IMR-90 (cell line): ENCODE measurements around the gene A4GALT. TPM values are rescaled to one million over a fixed set of nuclear protein-coding genes. Genes with fewer than 3 reads are reported as not detected.
A peak's percentile ranks its signal among the peaks of the same experiment; 100 is the strongest.

ENCODE experiments used
- ATAC-seq: fragments of 200-7000 bp; cut with Tn5 transposase; 2 replicates; pipeline ENCODE4 v1.9.1; 2020; ENCODE audit warnings: low read depth, mild to moderate bottlenecking, moderate library complexity
- BruUV-seq: library from RNA; stranded (reverse); fragments of 400-500 nt; replicated peaks from 2 replicates; lab custom pipeline; 2021; lab: Mats Ljungman, UMichigan
- CTCF ChIA-PET: fragments of 300-600 bp; formaldehyde crosslinking; extraction: SDS; loops from one replicate; lab custom pipeline; 2021; ENCODE audit warnings: antibody characterized with exemption; lab: Yijun Ruan, JAX
- POLR2A ChIA-PET: fragments of 300-600 bp; sonication (Branson Sonifier 250); formaldehyde crosslinking; loops from one replicate; lab custom pipeline; 2022; ENCODE audit warnings: antibody characterized with exemption; ENCODE audit not compliant: unreplicated experiment; lab: Charles Lee
- DNase-seq: peaks from one replicate; pipeline ENCODE4 v3.0.0; 2013
- H2AFZ ChIP-seq: replicated peaks from 2 replicates; pipeline ENCODE3; 2013; ENCODE audit warnings: low read length, mild to moderate bottlenecking; ENCODE audit not compliant: poor library complexity
- H2AK5ac ChIP-seq: 2 replicates; pipeline ENCODE4 v1.6.1; 2013; ENCODE audit warnings: low read depth, low read length, inconsistent platforms
- H2AK9ac ChIP-seq: replicated peaks from 2 replicates; pipeline ENCODE3; 2013; ENCODE audit warnings: mild to moderate bottlenecking, low read depth, low read length, moderate library complexity; ENCODE audit not compliant: poor library complexity
- H2BK120ac ChIP-seq: 2 replicates; pipeline ENCODE4 v1.6.1; 2013; ENCODE audit warnings: low read depth, low read length, inconsistent platforms
- H2BK15ac ChIP-seq: 3 replicates; pipeline ENCODE4 v1.6.1; 2013; ENCODE audit warnings: low read depth, low read length, inconsistent platforms
- H2BK20ac ChIP-seq: 2 replicates; pipeline ENCODE4 v1.6.1; 2013; ENCODE audit warnings: low read depth, mild to moderate bottlenecking, inconsistent platforms, low read length, moderate library complexity
- H2BK5ac ChIP-seq: 2 replicates; pipeline ENCODE4 v1.6.1; 2013; ENCODE audit warnings: mild to moderate bottlenecking, low read depth, low read length, inconsistent platforms; ENCODE audit not compliant: poor library complexity, severe bottlenecking
- H3K14ac ChIP-seq: replicated peaks from 2 replicates; pipeline ENCODE4 v1.6.1; 2013; ENCODE audit warnings: low read depth, low read length, inconsistent platforms
- H3K18ac ChIP-seq: 2 replicates; pipeline ENCODE4 v1.6.1; 2013; ENCODE audit warnings: low read depth, low read length, control low read depth
- H3K23ac ChIP-seq: 2 replicates; pipeline ENCODE4 v1.6.1; 2013; ENCODE audit warnings: low read depth, low read length, inconsistent platforms
- H3K27ac ChIP-seq: 2 replicates; pipeline ENCODE4 v1.5.1; 2013; ENCODE audit warnings: mild to moderate bottlenecking, control low read depth, low read length; ENCODE audit not compliant: insufficient read depth
- H3K27me3 ChIP-seq: 2 replicates; pipeline ENCODE4 v1.6.1; 2013; ENCODE audit warnings: low read length; ENCODE audit not compliant: control insufficient read depth, insufficient read depth
- H3K36me3 ChIP-seq: 2 replicates; pipeline ENCODE4 v1.6.1; 2013; ENCODE audit warnings: low read length, mixed read lengths; ENCODE audit not compliant: control insufficient read depth, insufficient read depth
- H3K4ac ChIP-seq: 2 replicates; pipeline ENCODE4 v1.6.1; 2013; ENCODE audit warnings: low read depth, low read length, inconsistent platforms
- H3K4me1 ChIP-seq: 2 replicates; pipeline ENCODE4 v1.6.1; 2013; ENCODE audit warnings: low read length, mixed read lengths; ENCODE audit not compliant: control insufficient read depth, insufficient read depth
- H3K4me2 ChIP-seq: 2 replicates; pipeline ENCODE4 v1.6.1; 2013; ENCODE audit warnings: low read depth, mild to moderate bottlenecking, control low read depth, low read length, moderate library complexity
- H3K4me3 ChIP-seq: 2 replicates; pipeline ENCODE4 v1.5.1; 2013; ENCODE audit warnings: low read depth, mild to moderate bottlenecking, control low read depth, low read length, moderate library complexity; ENCODE audit not compliant: insufficient read depth
- H3K56ac ChIP-seq: 2 replicates; pipeline ENCODE4 v1.6.1; 2013; ENCODE audit warnings: low read length, inconsistent platforms; ENCODE audit not compliant: insufficient read depth; ENCODE audit errors: extremely low read depth
- H3K79me1 ChIP-seq, 2 experiments: 2 replicates each; pipeline ENCODE4 v1.6.1; 2013; ENCODE audit warnings: low read length in 2 of 2, inconsistent platforms in 1 of 2, low read depth in 1 of 2
- H3K9ac ChIP-seq: 2 replicates; pipeline ENCODE4 v1.6.1; 2013; ENCODE audit warnings: low read depth, low read length, control low read depth
- H3K9me1 ChIP-seq: 2 replicates; pipeline ENCODE4 v1.6.1; 2013; ENCODE audit warnings: low read length, inconsistent platforms; ENCODE audit not compliant: insufficient read depth
- H3K9me3 ChIP-seq: 2 replicates; pipeline ENCODE4 v1.6.1; 2013; ENCODE audit warnings: low read length; ENCODE audit not compliant: control insufficient read depth, insufficient read depth
- H4K20me1 ChIP-seq: 2 replicates; pipeline ENCODE4 v1.6.1; 2013; ENCODE audit warnings: low read length, inconsistent platforms; ENCODE audit not compliant: insufficient read depth
- H4K5ac ChIP-seq: 2 replicates; pipeline ENCODE4 v1.6.1; 2013; ENCODE audit warnings: mild to moderate bottlenecking, low read depth, low read length, control low read depth
- H4K8ac ChIP-seq, 2 experiments: 2 replicates each; pipeline ENCODE4 v1.6.1; 2013; ENCODE audit warnings: low read depth in 2 of 2, low read length in 2 of 2, control low read depth in 1 of 2, inconsistent platforms in 1 of 2
- H4K91ac ChIP-seq: 2 replicates; pipeline ENCODE4 v1.6.1; 2013; ENCODE audit warnings: low read depth, low read length, inconsistent platforms; ENCODE audit not compliant: insufficient read depth
- CHD1 ChIP-seq: IDR thresholded peaks from 2 replicates; pipeline ENCODE4 v1.6.1; 2012; ENCODE audit warnings: low read depth, low read length, improper control_type of control experiment
- FOS ChIP-seq: fragments of 150-350 bp; IDR thresholded peaks from 2 replicates; pipeline ENCODE4 v1.6.1; 2016; ENCODE audit warnings: low read depth, low read length
- MAFK ChIP-seq: IDR thresholded peaks from 2 replicates; pipeline ENCODE4 v1.6.1; 2012; ENCODE audit warnings: low read depth, low read length, improper control_type of control experiment
- MAZ ChIP-seq: IDR thresholded peaks from 2 replicates; pipeline ENCODE4 v1.6.1; 2012; ENCODE audit warnings: low read depth, mild to moderate bottlenecking, low read length, improper control_type of control experiment, moderate library complexity, borderline replicate concordance
- MXI1 ChIP-seq: IDR thresholded peaks from 2 replicates; pipeline ENCODE4 v1.6.1; 2012; ENCODE audit warnings: low read depth, mild to moderate bottlenecking, low read length, moderate library complexity, borderline replicate concordance
- NFE2L2 ChIP-seq: fragments of 150-350 bp; IDR thresholded peaks from 2 replicates; pipeline ENCODE4 v1.6.1; 2016; ENCODE audit warnings: low read depth, mild to moderate bottlenecking, low read length
- RAD21 ChIP-seq: IDR thresholded peaks from 2 replicates; pipeline ENCODE4 v1.6.1; 2012; ENCODE audit warnings: low read length, improper control_type of control experiment
- RCOR1 ChIP-seq: IDR thresholded peaks from 2 replicates; pipeline ENCODE4 v1.6.1; 2012; ENCODE audit warnings: mild to moderate bottlenecking, low read length, improper control_type of control experiment; ENCODE audit not compliant: insufficient replicate concordance
- RFX5 ChIP-seq: IDR thresholded peaks from 2 replicates; pipeline ENCODE4 v1.8.0; 2012; ENCODE audit warnings: low read depth, mild to moderate bottlenecking, low read length, moderate library complexity
- SMC3 ChIP-seq: fragments of 150-350 bp; IDR thresholded peaks from 2 replicates; pipeline ENCODE4 v1.6.1; 2016; ENCODE audit warnings: low read depth, mild to moderate bottlenecking, antibody characterized with exemption, low read length, moderate library complexity
- WGBS, 2 experiments: methylation state at CpG; one replicate each; pipeline versions ENCODE4 v1.1.5 to v1.1.7; 2013; ENCODE audit warnings: missing lambda C conversion rate in 2 of 2; ENCODE audit not compliant: insufficient read length in 1 of 2; ENCODE audit errors: extremely low coverage in 2 of 2; 5-methylcytosine and 5-hydroxymethylcytosine counted together
- dilution Hi-C: fragments of 300-500 bp; cut with HindIII; formaldehyde crosslinking; loops from one replicate; pipeline ENCODE4 v1.14.3; 2018; ENCODE audit warnings: low sequenced_read_pairs; ENCODE audit not compliant: unreplicated experiment
- in situ Hi-C: fragments of 300-500 bp; cut with MboI; formaldehyde crosslinking; loops from 3 replicates; pipeline ENCODE4 v1.14.3; 2019; ENCODE audit warnings: low sequenced_read_pairs, inconsistent platforms, mixed read lengths
- intact Hi-C: fragments of 100-400 bp; cut with micrococcal nuclease; formaldehyde crosslinking; loops from 2 replicates; pipeline ENCODE4 v1.10.0; 2022
- polyA plus RNA-seq, 3 experiments: library from polyadenylated mRNA; depleted of rRNA; stranded (reverse); fragments of >200 nt; gene quantifications; 2 replicates each; pipeline ENCODE4 v1.2.3, GENCODE V29; 2012; ENCODE audit warnings: low replicate concordance in 1 of 3
- total RNA-seq: library from RNA; depleted of rRNA; stranded (reverse); fragments of >200 nt; gene quantifications from 2 replicates; pipeline ENCODE4 v1.2.3, GENCODE V29; 2012
- TF ChIP-seq, protein P1 (sequence below): fragments of 150-350 bp; IDR thresholded peaks from 2 replicates; pipeline ENCODE4 v1.6.1; 2017; ENCODE audit warnings: mild to moderate bottlenecking, antibody characterized with exemption, low read length, low read depth
- TF ChIP-seq, protein P2 (sequence below): fragments of 150-350 bp; IDR thresholded peaks from 2 replicates; pipeline ENCODE4 v1.6.1; 2016; ENCODE audit warnings: low read depth, mild to moderate bottlenecking, low read length, moderate library complexity, borderline replicate concordance

The A4GALT gene
- total and polyA plus RNA-seq, 2 of the 4 experiments (the other 2 are of a cell fraction): 1.6 to 6.1 TPM

DNA sequence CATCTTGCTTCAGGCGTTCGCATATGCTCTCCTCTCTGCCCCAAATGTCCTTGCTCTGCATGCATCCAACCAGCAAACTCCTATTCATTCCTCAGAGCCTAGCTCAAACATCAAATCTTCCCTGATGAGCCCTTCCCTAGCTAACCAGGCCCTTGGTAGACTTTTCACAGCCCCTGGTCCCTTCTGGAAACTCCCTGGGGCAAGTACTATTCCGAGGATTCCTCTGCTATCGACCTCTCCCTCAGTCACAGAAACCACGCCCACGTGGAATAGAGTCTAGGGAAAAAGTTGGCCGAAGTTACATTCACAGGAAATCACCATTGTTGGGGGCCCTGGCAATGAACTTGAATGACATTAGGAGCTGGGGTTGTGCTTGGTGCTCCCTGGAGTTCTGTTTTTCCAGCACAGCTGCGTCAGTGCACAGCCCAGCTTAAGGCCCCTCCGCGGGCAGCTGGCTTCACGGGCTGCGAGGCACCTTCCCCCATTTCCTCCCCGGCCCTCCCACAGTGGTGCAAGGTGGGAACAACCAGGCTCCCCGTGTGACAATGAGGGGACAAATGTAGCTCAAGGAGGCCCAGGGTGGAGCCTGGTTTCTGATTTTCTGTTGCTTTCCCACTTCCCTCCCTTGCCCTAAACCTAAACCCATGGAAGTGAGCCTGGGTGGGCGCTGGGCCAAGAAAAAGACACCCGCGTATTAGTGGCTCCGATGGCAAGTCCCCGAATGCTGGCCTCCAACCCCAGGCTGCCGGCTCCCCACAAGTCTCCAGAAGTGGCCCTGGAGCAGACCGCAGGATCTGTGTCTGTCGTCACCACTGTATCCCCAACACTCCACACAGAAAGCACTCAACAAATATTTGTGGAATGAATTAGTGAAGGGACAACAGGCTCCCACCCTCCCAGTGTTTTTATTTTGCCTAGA lies 76.0 kb downstream of the A4GALT start:
- H3K56ac ChIP-seq: peak overlapping the region; percentile 32; the same call in 1 of the 2 replicates
- dilution Hi-C loops: no loop called here
- H4K8ac ChIP-seq: peak overlapping the region; percentile 8 to 46; a peak in 2 of 4 replicates
- no peak overlapping the region for H2BK20ac ChIP-seq
- H2AK9ac ChIP-seq: peak overlapping the region; percentile 92
- peak overlapping the region; percentile 74 for H3K14ac ChIP-seq
- peak overlapping the region; percentile 19; the same call in 1 of the 2 replicates for H4K5ac ChIP-seq
- no TSS peak for BruUV-seq
- peak overlapping the region; percentile 83 for H2AK5ac ChIP-seq
- peak overlapping the region; percentile 60 for H2BK5ac ChIP-seq
- peak overlapping the region; percentile 70 for H3K4me2 ChIP-seq
- H3K9me1 ChIP-seq: peaks cover 29% of the 10 kb centered on the region
- peaks cover 75% of the 10 kb centered on the region for H4K20me1 ChIP-seq
- peak overlapping the region; percentile 37 for H2AFZ ChIP-seq
- H2BK15ac ChIP-seq: no peak overlapping the region
- ChIA-PET CTCF (no interaction called here), POLR2A (interaction anchor here (0.5 to 1.2 kb wide), 2 partner anchors 30 to 348 kb away, joined by 5 to 8 read pairs; partner anchors contain the start of gene POLDIP3)
- no peaks in the 10 kb centered on the region for H3K27me3 ChIP-seq
- H3K23ac ChIP-seq: peak overlapping the region; percentile 67
- peak overlapping the region; percentile 46; the same call in 1 of the 2 replicates for H4K91ac ChIP-seq
- intact Hi-C loops: no loop called here
- no peaks in the 10 kb centered on the region for H3K9me3 ChIP-seq
- no peak for DNase-seq
- in situ Hi-C loops: no loop called here
- peak overlapping the region; percentile 24 for H3K9ac ChIP-seq
- H3K4me1 ChIP-seq: peaks cover 41% of the 10 kb centered on the region
- WGBS, 2 experiments: 30% methylated on average over 8 of the region's 22 CpGs; no CpG with 5 or more reads in 1 of the 2 experiments
- H3K36me3 ChIP-seq: no peaks in the 10 kb centered on the region
- H3K79me1 ChIP-seq: peaks cover 9 to 88% of the 10 kb centered on the region in 2 experiments; a peak in 3 of 4 replicates
- H3K4me3 ChIP-seq: no peak overlapping the region
- H3K4ac ChIP-seq: peak overlapping the region; percentile 74
- H3K27ac ChIP-seq: peak overlapping the region; percentile 66
- no peak for ATAC-seq
- no peak for TF ChIP-seq RAD21
- TF ChIP-seq RCOR1: no peak
- TF ChIP-seq, protein P1, sequence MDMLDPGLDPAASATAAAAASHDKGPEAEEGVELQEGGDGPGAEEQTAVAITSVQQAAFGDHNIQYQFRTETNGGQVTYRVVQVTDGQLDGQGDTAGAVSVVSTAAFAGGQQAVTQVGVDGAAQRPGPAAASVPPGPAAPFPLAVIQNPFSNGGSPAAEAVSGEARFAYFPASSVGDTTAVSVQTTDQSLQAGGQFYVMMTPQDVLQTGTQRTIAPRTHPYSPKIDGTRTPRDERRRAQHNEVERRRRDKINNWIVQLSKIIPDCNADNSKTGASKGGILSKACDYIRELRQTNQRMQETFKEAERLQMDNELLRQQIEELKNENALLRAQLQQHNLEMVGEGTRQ: no peak
- no peak for TF ChIP-seq SMC3
- TF ChIP-seq CHD1: no peak
- TF ChIP-seq RFX5: no peak
- no peak for TF ChIP-seq MAFK
- no peak for TF ChIP-seq NFE2L2
- TF ChIP-seq MXI1: no peak
- TF ChIP-seq MAZ: no peak
- TF ChIP-seq, protein P2, sequence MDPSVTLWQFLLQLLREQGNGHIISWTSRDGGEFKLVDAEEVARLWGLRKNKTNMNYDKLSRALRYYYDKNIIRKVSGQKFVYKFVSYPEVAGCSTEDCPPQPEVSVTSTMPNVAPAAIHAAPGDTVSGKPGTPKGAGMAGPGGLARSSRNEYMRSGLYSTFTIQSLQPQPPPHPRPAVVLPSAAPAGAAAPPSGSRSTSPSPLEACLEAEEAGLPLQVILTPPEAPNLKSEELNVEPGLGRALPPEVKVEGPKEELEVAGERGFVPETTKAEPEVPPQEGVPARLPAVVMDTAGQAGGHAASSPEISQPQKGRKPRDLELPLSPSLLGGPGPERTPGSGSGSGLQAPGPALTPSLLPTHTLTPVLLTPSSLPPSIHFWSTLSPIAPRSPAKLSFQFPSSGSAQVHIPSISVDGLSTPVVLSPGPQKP: no peak
- no peak for TF ChIP-seq FOS
- H2BK120ac ChIP-seq: peak overlapping the region; percentile 0; the same call in 1 of the 2 replicates
- H3K18ac ChIP-seq: peak overlapping the region; percentile 5; the same call in 1 of the 2 replicates
